Body of pancreas (tissue), 4 donors: ENCODE results near the gene GRK1.

ENCODE experiments used
- CTCF ChIP-seq, 7 experiments: fragments of 450-650 bp in 4 of 7; fragments of 200-600 bp in 3 of 7; sonication (generic) in 3 of 7; IDR thresholded peaks; one replicate each; pipeline ENCODE4 v1.5.1; 2016 to 2019; ENCODE audit warnings: antibody characterized with exemption in 7 of 7
- POLR2A ChIP-seq, 3 donors: fragments of 450-650 bp; IDR thresholded peaks; one replicate each; pipeline ENCODE4 v1.6.1; 2016; ENCODE audit warnings: antibody characterized with exemption in 3 of 3, mild to moderate bottlenecking in 2 of 3

DNA sequence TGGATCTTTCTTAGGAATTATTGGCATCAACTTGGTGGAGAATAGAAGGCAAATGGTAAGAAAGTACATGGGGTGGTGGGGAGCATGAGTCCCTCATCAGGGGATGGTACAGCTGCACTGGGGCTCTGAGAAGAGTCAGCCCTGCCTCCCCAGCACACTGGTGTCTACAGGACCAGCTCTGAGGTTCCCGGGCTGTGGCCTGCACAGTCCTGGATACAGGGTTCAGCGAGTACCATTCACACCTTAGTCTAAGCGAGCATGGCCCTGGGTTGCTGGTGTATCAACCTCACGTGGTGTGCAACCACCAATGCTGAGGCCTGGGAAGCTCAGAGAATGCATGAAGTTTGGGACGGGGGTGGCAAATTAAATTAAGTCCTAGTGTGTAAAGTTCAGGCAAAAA lies 102.1 kb downstream of the GRK1 start:
- TF ChIP-seq POLR2A (IDR thresholded peaks at IDR 0.05) (no peak), CTCF (IDR thresholded peaks at IDR 0.05) (no peak)
